Activated naive CD4-positive, alpha-beta T cell treated with Interleukin-2 at 50 U/mL for 16 hours (primary cell): ENCODE measurements around the gene INHBB.
"Not testable (repeated sequence)": the region's sequence is repeated elsewhere in the genome, so short reads cannot be mapped to it uniquely, and the experiment has no call there.

Experiments
- DNase-seq: peaks from one replicate; pipeline ENCODE4 v3.0.0-alpha.2; 2020

INHBB gene

GRCh38 chr2:120383631-120384340, 37.9 kb downstream of the INHBB start:
- no peak for DNase-seq

- no peak for DNase-seq
Observed at GRCh38 chr2:120384486-120385354, 38.8 kb downstream of the INHBB start.

DNA sequence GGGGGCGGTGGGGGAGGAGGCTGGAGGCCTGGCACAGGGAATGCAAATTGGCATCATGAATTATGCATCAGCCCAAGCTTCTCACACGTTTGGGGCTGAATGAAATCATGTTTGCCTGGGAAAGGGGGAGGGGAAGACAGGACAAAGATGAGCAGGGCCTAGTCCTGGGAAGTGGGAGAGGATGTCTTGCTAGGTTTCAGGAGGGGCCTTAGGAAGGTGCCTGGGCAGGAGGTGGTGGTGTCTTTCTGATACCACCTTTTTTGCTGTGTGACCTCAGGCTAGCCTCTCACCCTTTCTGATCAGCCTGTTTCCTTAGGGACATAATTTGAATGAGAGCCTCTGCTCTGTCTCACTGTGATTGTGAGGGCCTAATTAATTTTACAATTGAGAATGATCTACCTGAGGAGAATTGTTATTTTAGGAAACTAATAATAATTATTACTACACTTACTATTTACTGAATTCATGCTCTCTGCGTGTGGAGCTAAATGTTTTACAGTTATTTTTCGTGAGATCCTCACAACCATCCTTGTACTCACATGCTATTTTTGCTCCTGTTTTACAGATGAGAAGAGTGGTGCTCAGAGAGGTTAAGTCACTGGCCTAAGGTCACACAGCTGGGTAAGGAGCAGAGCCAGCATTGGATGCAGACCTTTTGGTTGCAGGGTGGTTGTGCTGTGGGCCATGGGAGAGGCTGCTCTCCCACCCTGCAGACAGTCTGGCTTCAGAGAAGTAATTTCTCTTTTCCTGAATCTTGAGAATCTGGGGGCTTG, 39.6 kb downstream of the INHBB start:
- DNase-seq, result no peak

DNA sequence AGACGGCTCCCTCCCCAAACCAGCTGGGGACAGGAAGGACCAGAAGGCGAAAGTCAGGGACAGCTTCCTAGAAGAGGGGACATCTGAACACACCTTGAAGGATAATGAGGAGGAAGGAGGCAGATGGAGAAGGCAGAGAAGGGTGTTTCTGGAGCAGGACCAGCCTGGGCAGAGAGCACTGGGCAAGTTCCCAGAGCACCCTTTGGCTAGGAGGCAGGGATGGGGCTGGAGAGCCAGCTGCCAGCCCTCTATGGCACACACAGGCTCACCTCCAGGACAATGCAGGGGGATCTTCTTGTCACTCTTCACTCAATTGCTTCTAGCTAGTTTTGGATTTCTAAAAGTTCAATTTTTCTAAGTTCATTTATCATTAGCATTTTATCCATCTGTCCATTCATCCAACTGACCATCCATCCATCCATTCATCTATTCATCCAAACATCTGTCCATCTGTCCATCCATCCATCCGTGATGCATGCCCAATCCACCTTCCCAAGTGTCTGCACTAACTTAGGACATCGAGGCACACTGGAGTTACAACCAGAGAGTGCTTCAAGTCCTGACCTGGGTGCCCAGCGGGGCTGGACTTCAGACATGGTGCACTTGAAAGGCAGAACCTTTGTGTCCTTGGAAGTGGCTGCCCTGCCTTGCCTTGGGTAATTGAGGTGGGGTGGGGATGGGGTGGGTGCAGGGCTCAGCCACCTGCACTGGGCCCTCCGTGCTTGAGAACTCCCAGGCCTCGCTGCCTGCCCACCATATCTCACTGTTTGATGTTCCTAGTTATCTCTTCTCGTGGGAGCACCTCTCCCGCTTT, 42.5 kb downstream of the INHBB start:
- no peak for DNase-seq

GRCh38 chr2:120389036-120389391, 43.1 kb downstream of the INHBB start:
- DNase-seq, result no peak

DNA sequence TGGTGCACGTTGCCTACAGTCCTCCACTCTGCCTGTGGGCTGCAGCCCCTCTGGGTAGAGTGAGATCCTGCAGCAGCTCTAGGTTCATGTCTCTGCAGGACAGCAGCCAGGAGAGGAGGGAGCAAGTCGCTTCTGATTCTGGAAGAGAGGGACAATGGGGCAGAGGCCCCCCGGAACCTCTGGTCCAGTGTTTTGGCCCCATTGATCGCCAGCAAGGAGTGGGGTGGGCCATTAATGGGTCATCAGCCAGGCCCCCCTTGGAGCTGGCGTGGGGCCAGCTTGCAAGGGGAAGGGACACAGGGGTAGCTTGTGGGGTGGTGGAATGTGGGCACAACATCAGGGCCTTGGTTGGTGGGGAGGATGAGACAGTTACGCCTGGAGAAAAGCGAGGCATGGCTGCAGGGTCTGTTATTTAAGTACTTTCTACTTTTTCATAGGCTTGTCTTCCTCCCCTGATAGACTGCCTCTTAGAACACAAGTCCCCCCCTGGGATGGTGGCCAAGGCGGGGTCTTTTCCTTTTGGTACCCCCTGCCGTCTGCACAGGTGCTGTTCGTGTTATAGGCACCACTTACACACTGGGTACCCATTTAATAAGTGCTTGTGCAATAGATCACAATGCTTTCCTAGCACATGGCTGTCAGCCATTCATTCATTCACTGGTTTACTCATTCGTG, 44.6 kb downstream of the INHBB start:
- no peak for DNase-seq

GRCh38 chr2:120391382-120391781, 45.4 kb downstream of the INHBB start:
- not testable (repeated sequence) for DNase-seq

DNA sequence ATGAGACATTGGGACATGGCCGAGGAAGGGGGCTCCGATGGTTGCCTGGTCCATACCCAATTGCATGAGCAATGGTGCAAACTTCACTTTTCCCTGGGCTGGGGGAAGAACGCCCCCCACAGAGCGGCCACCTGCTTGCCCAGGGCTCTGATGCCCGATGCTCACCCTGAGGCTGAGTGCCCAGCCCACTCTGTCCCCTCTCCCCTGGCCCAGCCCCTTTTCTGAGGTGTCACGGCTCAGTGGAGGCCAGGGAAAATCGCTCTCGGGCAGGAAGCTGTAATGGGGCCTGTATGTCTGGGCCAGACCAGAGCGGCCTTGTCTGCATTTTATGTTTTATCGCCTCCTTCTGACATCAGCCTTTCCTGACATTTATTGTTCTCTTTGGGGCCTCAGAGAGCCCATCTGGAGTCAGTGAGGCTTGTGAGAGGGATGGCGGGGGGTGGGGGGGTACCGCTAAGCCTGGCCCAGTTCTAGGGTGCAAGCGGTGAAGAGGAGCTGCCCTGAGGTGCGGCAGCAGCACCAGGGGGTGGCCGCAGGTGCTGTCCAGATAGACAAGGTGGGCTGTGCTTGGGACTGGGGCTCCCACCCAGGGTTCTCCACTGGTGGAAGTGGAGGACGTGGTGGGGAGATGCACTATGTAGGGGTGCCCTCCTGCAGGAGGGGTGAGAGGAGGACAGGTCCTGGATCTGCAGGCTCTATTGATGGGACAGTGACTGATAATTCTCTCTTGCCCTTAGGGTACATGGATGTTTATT, 46.2 kb downstream of the INHBB start:
- no peak for DNase-seq

DNA sequence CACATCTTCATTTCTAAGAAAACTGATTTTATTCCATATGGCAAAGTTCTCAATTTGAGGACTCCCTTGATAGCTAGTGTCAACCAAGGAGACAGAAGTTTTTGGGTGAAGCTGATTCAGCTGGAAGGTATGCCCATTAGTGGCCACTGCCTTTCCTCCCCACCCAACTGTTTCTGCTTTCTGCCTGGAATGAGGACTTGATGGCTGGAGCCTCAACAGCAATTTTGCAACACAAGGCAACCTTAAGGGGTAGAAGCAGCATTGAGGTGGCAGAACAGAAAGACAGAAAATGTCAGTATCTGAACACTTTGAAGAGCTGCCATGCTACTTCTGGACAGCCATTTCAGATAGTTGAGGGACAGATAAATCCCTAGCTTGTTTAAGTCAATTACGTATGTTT, 47.0 kb downstream of the INHBB start:
- no peak for DNase-seq

GRCh38 chr2:120393456-120393855, 47.5 kb downstream of the INHBB start:
- no peak for DNase-seq

DNA sequence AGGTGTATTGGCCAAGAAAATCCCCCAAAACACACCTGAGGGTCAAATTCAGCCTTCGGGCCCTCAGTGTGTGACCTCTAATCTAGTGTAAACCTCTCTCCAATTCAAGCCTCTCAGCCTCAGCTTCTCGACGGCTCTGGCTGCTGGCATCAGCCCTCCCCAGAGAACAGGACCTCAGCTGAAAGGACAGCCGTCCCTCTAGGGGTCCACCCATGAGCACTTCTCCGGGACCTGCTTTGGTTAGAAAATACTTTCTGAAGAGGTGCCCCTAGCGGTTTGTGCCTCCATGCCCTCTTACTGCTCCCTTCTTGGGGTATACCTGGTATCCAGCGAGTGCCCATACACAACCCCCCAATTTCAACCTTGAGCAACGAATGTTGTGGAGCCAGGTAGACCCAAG, 48.8 kb downstream of the INHBB start:
- DNase-seq, result no peak

DNA sequence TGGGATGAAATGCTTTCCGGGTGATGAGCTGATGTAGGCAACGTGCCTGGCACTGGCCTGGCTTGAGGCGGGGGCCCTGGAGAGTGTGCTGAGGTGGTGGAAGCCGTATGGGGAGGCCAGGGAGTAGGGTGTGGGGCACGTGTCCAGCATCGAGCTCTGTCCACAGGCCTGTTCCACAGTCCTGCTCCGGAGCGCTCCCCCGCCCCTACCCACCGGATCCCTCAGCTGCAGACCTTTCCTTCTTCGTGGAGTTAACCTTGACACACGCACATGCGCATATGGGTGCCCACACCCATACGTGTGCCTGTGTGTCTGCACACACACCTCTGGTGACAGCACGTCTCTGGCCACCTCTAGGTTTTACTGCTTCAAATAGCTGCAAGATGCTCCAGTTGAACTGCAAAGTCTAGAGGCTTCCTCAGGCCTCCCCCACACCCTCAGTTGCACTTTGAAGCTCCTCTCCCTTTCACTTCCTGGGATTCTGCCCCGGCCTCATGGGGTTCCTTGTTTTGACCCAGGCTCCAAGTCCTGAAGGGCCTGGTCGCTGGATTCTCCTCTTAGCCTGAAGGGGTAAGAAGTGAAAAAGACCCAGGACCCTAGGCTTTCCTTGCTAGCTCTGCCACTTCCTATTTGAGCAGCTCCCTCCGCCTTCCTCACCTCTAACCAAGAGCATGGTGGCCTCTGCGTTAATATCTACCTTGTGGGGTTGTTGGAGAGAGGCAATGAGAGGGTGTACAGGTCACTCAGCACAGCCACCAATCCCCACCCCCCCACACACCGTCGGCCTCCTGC, 49.5 kb downstream of the INHBB start:
- no peak for DNase-seq

DNA sequence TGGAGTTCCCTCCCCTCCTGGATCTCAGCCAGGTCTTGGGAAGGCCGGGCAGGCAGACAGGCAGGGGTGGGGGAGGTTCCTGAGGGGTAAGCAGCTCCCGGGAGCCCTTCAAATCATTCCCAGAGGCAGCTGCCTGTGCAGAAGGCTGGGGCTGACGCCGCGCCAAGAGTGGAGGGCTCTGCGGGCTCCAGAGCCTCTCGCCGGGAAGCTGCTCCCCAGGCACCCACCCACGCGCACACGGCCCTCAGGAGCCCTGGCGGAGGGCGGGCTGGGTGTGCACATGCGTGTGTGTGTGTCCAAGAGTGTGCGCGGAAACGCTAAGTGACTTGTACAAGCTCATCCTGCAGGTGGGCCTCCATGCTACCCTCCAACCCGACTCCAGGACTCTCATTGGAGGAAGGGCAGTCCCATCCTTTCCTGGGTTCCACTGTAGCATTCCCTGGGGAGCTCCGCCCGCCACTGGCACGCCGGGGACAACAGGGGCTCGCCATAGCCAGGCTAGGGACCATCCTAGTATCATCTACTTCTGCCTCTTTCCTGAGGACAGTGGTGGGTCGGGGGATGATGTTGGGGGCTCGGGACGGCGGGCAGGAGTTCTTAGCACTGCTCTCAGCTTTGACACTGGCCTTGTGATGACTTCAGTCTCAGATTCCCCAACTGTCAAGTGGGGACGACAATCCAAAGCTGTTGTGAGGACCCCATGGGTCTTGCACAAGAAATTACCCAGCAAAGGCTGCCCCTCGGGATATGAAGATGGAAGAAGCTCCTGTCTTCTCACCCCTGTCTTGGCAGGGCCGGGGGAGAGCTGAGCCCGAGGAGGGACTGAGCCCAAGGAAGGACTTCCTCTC, 50.3 kb downstream of the INHBB start:
- DNase-seq, result no peak

- no peak for DNase-seq
Observed at GRCh38 chr2:120396861-120397811, 51.2 kb downstream of the INHBB start.

DNA sequence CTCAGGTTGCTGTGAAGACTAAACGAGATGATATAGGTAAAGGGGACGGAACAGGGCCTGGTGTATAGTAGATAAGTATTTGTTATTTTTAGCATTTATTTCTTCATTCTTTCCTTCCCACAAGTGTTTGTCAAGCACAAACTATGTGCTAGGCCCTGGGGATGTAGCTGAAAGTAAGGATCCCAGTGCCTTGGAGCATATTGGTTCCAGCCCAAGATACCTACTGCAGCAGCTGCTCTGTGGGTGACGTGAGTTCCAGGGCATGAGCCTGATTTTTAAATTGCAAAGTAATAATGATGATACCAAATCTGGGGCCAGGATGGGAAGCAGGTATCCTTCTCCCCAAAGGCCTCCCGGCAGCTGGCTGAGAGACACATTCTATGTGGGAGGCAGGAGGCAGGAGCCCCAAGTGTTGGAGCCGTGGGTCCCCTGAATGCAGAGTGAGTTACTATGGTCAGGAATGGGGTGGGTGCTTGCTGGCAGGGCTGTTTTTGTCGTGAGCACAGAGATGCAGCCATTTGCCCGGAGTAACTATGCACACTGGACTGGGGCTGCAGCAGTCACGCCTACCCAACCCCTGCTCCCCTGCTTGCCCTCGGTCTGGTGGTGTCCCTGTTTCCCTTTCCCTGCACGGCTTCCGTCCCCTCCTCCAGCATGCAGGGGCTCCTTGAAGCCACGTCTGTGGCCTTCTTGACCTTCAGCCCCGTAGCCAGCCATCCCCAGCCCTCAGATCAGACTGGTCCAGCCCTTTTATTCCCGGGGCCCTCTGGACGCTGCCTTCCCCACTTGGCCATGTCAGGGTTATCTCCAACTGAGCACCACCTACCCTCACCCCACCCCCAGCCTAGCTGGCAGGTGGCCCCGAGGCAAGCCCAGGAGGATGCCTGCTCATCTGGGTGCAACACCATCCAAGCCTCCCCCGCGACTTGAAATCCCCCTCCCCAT, 52.4 kb downstream of the INHBB start:
- DNase-seq, result no peak

- no peak for DNase-seq
Observed at GRCh38 chr2:120398996-120399888, 53.3 kb downstream of the INHBB start.
